Ovary (tissue), 9 donors: Measurements from ENCODE around the gene CHKB. TPM values are rescaled to one million over a fixed set of nuclear protein-coding genes. Genes with fewer than 3 reads are reported as not detected.
"Not testable (repeated sequence)": the region's sequence is repeated elsewhere in the genome, so short reads cannot be mapped to it uniquely, and the experiment has no call there.

Source experiments
- DNase-seq, 5 donors: peaks; one replicate each; pipeline ENCODE4 v3.0.0-alpha.2; 2019 to 2020
- H3K27ac ChIP-seq, 2 donors: fragments of 200-600 bp; one replicate each; pipeline versions ENCODE4 v1.5.1 to v1.8.0; 2019 to 2022
- H3K27me3 ChIP-seq: fragments of 200-600 bp; one replicate; pipeline ENCODE4 v1.8.0; 2022
- H3K36me3 ChIP-seq: fragments of 200-600 bp; sonication (generic); one replicate; pipeline ENCODE4 v1.5.1; 2019
- H3K4me1 ChIP-seq: one replicate; pipeline ENCODE4 v1.8.1; 2013; ENCODE audit warnings: mild to moderate bottlenecking, moderate library complexity; ENCODE audit not compliant: insufficient read depth
- H3K4me3 ChIP-seq: fragments of 200-600 bp; sonication (generic); one replicate; pipeline ENCODE4 v1.5.1; 2017
- H3K9me3 ChIP-seq, 2 donors: fragments of 200-600 bp in 1 of 2; sonication (generic) in 1 of 2; one replicate each; pipeline versions ENCODE4 v1.5.1 to v1.8.1; 2013 to 2019; ENCODE audit warnings: mild to moderate bottlenecking in 1 of 2, moderate library complexity in 1 of 2
- EP300 ChIP-seq: sonication (generic); formaldehyde crosslinking; IDR thresholded peaks from one replicate; pipeline ENCODE4 v1.6.1; 2017; ENCODE audit warnings: antibody characterized with exemption
- POLR2A ChIP-seq: fragments of 450-650 bp; IDR thresholded peaks from one replicate; pipeline ENCODE4 v1.6.1; 2017; ENCODE audit warnings: antibody characterized with exemption, mild to moderate bottlenecking, moderate library complexity
- WGBS, 3 donors: extraction: QIAGEN DNeasy Blood & Tissue Kit in 1 of 3; methylation state at CpG; one replicate each; pipeline versions ENCODE4 v1.1.5 to v1.1.7; 2013 to 2017; 5-methylcytosine and 5-hydroxymethylcytosine counted together
- intact Hi-C, 4 donors: fragments of 100-400 bp; cut with DNase I; formaldehyde crosslinking; loops; one replicate each; pipeline versions ENCODE4 v1.11.0 to v1.15.1; 2022 to 2023
- polyA plus RNA-seq, 2 donors: library from polyadenylated mRNA; stranded (reverse); fragments of 200-250 nt in 1 of 2; fragments of 350-450 nt in 1 of 2; fragmentation: Illumina TruSeq in 1 of 2; extraction: RNeasy Lipid Tissue Mini Kit (QIAGEN cat#74804) in 1 of 2; gene quantifications; one replicate each; pipeline ENCODE4 v1.2.3, GENCODE V29; 2013 to 2014
- total RNA-seq, 7 donors: library from RNA; depleted of rRNA in 2 of 7; stranded (reverse); fragments of >200 nt in 2 of 7; fragmentation: NEBNext Ultra II Directional in 3 of 7; extraction: Animal tissue kit (Norgen Biotek cat#: 25700) in 3 of 7; gene quantifications; one replicate each; pipeline versions ENCODE4 v1.1.0 to v1.2.4, GENCODE V29; 2016 to 2023
- TF ChIP-seq, protein P1 (sequence below), 3 donors: fragments of 450-650 bp in 2 of 3; fragments of 200-600 bp in 1 of 3; IDR thresholded peaks; one replicate each; pipeline versions ENCODE4 v1.5.1 to v1.8.0; 2016 to 2022; ENCODE audit warnings: antibody characterized with exemption in 3 of 3, mild to moderate bottlenecking in 1 of 3
- donor health status: DM: no; HTN: no; CAD: no; lungs with moderate emphysema.
- donor health status: DM: no; HTN: no; CAD: no.
- donor health status: Bipolar disorder and iron deficiency.
- donor health status: DM: yes; HTN: yes; CAD: no.
- donor health status: DM: no; HTN: no; CAD: no.
- donor health status: DM: yes; HTN: yes; CAD: no.

Gene CHKB
- total and polyA plus RNA-seq, 9 donors = 34.9 to 73.2 (median 47.9) TPM

DNA sequence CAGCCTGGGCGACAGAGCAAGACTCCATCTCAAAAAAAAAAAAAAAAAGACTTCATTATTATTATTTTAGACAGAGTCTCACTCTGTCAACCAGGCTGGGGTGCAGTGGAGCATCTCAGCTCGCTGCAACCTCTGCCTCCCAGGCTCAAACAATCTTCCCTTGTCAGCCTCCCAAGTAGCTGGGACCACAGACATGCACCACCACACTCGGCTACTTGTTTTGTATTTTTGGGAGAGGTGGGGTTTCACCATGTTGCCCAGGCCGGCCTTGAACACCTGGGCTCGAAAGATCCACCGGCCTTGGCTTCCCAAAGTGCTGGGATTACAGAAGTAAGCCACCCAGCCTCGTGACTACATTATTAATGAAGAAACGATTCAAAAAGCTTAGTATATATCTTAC is 47.5 kb downstream of the CHKB start:
- TF ChIP-seq, protein P1, sequence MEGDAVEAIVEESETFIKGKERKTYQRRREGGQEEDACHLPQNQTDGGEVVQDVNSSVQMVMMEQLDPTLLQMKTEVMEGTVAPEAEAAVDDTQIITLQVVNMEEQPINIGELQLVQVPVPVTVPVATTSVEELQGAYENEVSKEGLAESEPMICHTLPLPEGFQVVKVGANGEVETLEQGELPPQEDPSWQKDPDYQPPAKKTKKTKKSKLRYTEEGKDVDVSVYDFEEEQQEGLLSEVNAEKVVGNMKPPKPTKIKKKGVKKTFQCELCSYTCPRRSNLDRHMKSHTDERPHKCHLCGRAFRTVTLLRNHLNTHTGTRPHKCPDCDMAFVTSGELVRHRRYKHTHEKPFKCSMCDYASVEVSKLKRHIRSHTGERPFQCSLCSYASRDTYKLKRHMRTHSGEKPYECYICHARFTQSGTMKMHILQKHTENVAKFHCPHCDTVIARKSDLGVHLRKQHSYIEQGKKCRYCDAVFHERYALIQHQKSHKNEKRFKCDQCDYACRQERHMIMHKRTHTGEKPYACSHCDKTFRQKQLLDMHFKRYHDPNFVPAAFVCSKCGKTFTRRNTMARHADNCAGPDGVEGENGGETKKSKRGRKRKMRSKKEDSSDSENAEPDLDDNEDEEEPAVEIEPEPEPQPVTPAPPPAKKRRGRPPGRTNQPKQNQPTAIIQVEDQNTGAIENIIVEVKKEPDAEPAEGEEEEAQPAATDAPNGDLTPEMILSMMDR (IDR thresholded peaks at IDR 0.05) = no peak
- Histone ChIP-seq H3K36me3 (no peaks in the 10 kb centered on the region), H3K4me3 (no peak overlapping the region), H3K9me3 (no peaks in the 10 kb centered on the region), H3K27ac (no peak overlapping the region), H3K4me1 (peaks cover 18% of the 10 kb centered on the region), H3K27me3 (peaks cover 6% of the 10 kb centered on the region)
- WGBS, 3 donors = 78 to 84% (median 84%) methylated on average over 7 to 8 of the region's 8 CpGs
- DNase-seq = no peak
- intact Hi-C loops = no loop called here

GRCh38 chr22:50533856-50534711 is 48.6 kb downstream of the CHKB start:
- H3K4me3 ChIP-seq, H3K36me3 ChIP-seq, H3K9me3 ChIP-seq, H3K27ac ChIP-seq, intact Hi-C loops, H3K27me3 ChIP-seq, DNase-seq: not testable (repeated sequence)
- WGBS, 3 donors = 19 to 27% (median 25%) methylated on average over 21 of the region's 21 CpGs
- peaks cover 18% of the 10 kb centered on the region for H3K4me1 ChIP-seq

GRCh38 chr22:50532824-50533796 is 49.5 kb downstream of the CHKB start:
- peaks cover 19% of the 10 kb centered on the region for H3K4me1 ChIP-seq
- no peak overlapping the region for H3K4me3 ChIP-seq
- peaks cover 6% of the 10 kb centered on the region for H3K27me3 ChIP-seq
- no peak for DNase-seq
- H3K27ac ChIP-seq = no peak overlapping the region
- no peaks in the 10 kb centered on the region for H3K36me3 ChIP-seq
- intact Hi-C loops = no loop called here
- no peaks in the 10 kb centered on the region for H3K9me3 ChIP-seq
- TF ChIP-seq, protein P1 (IDR thresholded peaks at IDR 0.05) = no peak
- TF ChIP-seq POLR2A (no peak), EP300 (no peak)
- WGBS, 3 donors = 74 to 78% (median 76%) methylated on average over 19 of the region's 19 CpGs

- H3K27me3 ChIP-seq = peaks cover 6% of the 10 kb centered on the region
- DNase-seq = peak in 4 of 5 donors; percentile 45 to 71 (median 62)
- intact Hi-C loops = no loop called here
- no peak overlapping the region for H3K27ac ChIP-seq
- H3K36me3 ChIP-seq = no peaks in the 10 kb centered on the region
- no peaks in the 10 kb centered on the region for H3K9me3 ChIP-seq
- no peak for TF ChIP-seq EP300
- TF ChIP-seq, protein P1 (IDR thresholded peaks at IDR 0.05) = no peak
- no peak for TF ChIP-seq POLR2A
- H3K4me3 ChIP-seq = peak overlapping the region; percentile 37
- peaks cover 19% of the 10 kb centered on the region for H3K4me1 ChIP-seq
- 3 to 6% (median 3%) methylated on average over 51 to 56 of the region's 56 CpGs for WGBS, 3 donors
Observed at GRCh38 chr22:50531962-50532674, 50.5 kb downstream of the CHKB start.
